ENCODE data around the gene CTNNA2.

The CTNNA2 gene

DNA sequence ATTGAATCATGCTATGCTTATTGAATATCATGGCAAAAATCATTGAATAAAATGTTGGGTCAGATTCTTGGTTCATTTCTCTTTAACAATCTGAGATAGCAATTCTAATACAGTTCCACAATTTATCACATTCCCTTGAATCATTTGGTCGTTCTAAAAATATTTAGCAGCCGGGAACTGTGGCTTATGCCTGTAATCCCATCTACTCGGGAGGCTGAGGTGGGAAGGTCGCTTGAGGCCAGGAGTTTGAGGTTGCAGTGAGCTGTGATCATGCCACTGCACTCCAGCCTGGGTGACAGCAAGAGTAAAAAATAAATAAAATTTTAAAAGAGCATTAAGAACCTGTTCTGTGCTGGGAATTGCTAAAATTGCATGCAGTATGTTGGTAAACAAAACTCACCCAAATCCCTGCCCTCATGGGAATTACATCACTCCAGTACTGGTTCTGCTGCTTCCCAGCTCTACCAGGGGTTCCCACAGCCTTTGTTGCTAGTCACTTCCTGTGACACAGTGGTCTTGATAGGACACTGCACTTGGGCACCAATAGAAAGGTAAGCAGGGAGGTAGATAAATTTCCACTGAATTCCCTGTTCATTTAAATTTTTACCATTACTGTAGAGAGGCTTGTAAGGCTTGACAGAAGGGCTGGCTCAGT is 200.4 kb downstream of the CTNNA2 start:
- DNase-seq (ENCODE audit: low spot score): no peak

DNA sequence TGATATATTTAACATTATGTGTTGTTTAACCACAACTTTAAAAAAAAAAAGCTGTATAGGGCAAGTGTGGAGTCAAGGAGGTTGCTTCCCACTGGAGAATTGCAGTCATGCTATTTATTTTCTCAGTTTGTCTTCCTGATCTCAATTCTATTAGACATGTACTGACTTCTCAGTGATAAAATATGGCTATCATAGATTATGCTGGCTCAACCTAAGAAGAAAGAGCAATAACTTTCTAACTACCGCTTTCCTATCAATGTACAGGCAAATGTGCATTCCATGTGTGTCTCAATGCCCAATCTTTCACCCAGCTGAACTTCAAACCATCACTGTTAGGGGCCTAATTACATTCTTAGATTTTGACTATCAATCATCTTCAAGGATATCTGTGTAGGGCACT is 201.4 kb downstream of the CTNNA2 start:
- no peak for DNase-seq (ENCODE audit: low spot score)

DNA sequence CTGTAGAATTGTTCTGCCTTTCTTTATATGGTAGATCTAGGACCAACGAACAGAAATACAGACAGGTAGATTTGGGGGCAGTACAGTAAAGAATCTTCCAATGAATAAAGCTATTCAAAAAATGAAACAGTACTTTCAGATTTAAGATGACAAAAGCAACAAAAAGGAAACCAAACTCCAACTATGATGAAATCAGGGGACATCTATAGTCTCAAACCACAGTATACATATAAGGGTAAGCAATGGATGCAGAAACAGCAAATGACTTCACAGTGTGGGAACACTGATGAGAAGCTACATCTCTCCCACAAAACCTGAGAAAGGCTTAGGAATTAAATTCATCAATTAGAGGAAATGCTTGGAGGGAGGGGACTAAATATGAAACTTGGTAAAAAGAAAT is 202.5 kb downstream of the CTNNA2 start:
- no peak for DNase-seq (ENCODE audit: low spot score)

DNA sequence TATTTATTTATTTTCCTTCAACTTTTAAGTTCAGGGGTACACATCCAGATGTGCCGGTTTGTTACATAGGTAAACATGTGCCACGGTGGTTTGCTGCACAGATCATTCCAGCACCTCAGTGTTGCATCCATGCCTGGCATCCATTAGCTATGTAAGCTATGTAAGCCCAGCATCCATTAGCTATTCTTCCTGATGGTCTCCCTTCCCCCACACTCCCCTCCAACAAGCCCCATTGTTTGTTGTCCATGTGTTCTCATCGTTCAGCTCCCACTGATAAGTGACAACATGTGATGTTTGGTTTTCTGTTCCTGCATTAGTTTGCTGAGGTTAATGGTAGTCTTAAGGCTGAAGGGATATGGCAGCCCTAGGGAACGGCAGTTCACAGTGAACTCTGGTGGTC is 203.4 kb downstream of the CTNNA2 start:
- DNase-seq (ENCODE audit: low spot score): no peak

DNA sequence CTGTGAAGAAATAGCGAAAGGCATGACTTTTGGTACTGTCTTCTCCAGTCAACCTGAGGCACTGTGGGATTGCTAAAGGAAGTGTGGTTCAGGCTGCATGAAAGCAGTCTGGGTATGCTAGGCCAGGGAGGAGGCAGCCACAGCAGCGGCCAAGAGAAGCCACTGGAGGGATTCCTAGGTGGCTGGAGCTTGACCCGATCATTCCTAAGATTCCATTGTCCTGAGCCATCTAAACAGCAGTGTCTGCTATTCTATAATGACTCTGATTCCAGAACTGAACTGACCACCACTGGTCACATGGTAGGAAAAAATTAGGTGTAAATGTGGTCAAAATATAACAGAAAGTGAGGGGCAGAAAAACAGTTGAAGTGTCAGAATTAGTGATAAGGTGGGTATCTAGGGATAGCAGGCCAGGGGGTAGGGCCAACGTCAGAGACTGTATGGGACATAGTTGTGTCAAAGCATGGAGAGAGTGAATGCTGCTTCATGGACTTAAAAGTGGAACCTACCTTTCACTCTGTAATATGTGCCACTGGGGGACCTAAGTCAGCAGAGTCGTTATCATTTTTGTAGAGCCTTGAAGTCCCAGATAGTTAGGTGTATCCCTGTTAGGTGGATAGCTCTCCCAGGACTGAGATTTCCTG is 204.6 kb downstream of the CTNNA2 start:
- DNase-seq (ENCODE audit: low spot score): no peak

DNA sequence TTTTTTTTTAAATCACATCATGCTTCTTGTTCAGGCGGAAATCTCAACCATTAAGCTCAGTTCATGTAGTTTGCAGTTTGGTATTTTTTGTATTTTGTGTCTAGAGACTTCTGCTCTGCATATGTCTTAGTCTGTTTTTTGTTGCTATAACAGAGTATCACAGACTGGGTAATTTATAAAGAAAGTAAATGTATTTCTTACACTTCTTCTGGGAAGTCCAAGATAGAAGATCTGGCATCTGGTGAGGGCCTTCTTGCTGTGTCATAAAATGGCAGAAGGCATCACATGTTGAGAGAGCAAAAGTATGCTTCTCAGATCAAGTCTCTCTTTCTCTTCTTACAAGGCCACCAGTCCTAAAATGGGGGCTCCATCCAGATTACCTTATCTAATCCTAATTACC is 208.2 kb downstream of the CTNNA2 start:
- no peak for DNase-seq (ENCODE audit: low spot score)

DNA sequence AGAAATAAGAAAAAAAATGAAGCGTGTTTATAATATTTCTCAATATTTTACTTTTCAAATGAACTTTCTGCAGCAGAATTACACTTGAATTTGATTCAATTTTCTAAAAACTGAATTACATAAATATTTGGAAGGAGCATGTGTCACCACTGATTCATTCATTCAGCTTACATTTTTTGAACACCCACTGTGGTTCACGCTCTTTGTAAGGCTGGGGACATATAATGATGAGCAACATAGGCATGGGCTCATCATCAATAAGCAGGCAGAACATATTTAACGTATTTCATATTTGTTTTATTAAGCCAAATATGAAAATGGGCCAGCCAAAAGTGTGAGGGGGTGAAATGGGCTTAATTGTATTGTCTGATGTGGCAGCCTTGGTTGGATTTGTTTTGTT is 209.1 kb downstream of the CTNNA2 start:
- no peak for DNase-seq (ENCODE audit: low spot score)

DNA sequence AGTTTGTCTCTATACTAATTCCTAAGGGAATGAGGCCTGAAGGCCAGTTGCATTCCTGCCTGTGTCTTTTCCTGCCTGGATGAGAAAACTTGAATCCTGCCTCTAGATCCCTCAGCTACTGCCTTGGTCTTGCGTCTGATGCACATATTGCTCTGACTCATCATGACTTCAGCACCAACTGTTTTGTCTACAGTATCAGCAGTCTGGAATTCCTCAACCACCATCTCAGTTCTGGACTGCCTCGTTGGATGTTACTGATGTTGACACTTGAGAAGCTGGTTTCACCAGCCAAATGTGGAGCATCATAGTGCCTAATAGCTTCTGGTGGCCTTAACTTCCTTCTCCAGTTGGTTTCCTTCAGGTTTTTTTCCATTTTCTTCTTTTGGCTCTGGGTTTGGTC is 211.0 kb downstream of the CTNNA2 start:
- no peak for DNase-seq (ENCODE audit: low spot score)

DNA sequence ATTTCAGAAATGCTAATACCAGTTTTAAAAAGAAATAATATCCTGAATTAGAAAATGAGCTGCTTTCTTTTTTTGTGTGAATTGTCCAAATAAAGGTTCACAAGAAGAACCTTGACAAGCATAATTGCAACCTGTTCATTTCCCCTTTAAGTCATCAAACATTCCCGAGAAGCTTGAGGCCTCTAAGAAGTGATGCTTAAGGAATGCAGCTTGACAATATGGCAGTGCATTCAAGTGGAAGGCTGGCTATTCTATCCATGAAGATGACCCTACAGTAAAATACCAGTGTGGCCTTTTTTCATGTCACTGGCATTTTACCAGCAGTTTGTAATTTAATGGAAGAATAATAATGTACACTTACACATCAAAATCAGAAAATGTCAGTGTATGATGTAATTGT is 216.7 kb downstream of the CTNNA2 start:
- DNase-seq (ENCODE audit: low spot score): no peak

DNA sequence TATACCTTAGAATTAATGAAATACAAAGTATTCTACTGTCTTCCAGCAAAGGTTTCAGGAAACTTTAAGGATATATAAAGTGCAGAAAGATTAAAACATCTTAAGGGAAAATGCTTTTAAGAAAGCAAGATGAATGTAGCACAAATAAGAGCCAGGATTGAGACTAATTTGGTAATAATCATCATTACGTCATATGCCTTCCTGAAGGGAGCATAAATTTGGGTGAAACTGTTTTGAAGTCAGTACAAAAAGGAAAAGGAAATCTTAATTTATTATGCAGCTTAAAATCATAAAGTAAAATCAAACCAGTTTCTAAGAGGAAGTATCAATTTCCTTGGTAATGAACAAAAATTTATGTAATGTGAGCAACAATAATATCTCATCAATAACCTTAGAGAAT is 221.7 kb downstream of the CTNNA2 start:
- no peak for DNase-seq (ENCODE audit: low spot score)

DNA sequence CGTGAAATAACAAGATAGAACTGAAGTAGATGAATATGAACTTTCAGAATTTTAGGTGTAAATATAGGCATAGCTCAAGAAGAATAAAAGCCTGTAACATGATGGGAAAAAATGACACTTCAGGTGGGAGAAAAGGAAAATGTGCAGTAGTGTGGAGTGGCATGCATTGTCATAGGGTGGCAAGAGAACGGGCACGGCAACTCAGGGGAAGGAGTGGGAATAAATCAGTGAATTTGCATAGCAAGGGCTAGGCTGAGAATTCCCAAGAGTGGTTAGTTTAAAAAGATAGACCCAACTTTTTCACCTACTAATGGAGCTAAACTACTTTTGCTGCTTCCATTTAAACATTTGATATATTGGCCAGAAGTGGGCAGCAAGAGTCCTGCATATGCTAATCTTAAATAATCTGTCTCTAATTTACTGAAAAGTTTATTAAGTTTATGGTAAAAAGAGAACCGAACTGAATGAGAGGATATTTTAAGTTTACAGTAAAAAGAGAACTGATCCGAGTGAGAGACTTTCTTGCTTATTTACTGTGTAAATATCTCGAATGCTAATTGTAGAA is 228.1 kb downstream of the CTNNA2 start:
- no peak for DNase-seq (ENCODE audit: low spot score)

DNA sequence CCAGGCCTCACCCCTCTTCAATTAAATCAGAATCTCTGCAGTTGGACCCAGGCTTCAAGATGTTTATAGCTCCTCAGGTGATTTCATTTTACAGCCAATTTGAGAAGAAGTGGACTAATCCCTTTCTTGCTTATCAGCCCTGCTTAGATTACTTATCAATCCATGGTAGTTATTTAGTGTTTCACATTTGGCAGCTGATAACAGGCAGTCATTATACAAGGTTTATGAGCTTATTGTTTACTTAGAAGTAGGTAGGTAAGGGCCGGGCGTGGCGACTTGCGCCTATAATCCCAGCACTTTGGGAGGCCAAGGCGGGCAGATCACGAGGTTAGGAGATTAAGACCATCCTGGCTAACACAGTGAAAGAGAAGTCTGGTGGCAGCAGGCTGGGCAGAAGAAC is 237.5 kb downstream of the CTNNA2 start:
- DNase-seq (ENCODE audit: low spot score): no peak

DNA sequence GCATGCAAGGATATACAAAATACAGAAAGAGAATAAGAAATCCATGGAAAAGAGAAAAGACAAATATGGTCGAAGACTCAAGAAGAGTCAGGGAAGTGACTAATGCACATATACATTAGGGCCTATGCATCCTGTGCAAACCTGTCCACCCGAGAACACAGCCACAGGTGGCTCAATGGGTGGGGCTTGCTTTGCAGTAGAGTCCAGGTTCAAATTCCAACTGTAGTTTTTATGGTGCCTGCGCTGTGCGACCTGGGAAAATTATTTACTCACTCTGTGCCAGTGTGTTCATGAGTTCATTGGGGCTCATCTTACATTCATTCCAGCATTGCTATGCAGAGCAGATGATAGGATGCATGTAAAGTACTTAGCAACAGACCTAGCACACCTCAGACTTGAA is 244.7 kb downstream of the CTNNA2 start:
- DNase-seq (ENCODE audit: low spot score): no peak

DNA sequence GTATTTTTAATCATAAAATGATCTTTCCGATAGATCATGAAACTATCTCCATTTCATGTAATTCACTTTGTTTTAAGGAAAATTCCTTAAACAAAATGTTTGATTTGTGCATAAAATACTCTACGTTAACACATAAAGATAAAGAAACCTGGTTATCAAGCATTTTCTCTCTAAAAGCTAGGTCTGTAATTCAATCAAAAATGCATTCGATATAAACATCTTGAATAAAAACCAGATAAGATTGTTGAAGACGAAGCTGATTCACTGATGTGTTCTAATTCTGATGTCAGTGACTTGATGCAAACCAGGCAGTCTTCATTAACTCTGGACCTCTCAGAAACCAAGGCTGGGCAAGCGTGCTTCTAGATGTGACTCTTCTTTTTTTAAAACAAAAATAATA is 245.2 kb downstream of the CTNNA2 start:
- DNase-seq (ENCODE audit: low spot score): no peak

DNA sequence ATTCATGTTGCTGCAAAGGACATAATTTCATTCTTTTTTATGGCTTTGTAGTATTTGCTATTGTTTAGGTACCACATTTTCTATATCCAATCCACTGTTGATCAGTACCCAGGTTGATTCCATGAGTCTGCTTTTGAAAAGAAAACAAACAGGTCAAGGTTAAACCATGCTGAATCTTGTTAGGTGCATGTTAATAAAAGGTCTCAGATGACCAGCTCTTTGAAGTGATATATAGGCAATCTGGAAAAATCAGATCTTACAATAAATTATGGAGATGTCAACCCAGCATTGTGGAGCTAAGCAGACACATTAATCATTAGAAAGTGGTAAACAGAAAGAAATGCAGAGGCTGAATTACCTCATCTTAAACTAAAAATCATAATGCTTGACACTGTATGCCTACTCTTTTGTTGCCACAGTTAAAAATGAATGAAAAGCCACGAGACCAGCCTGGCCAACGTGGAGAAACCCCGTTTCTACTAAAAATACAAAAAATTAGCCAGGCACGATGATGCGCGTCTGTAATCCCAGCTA is 246.0 kb downstream of the CTNNA2 start:
- DNase-seq (ENCODE audit: low spot score): no peak

DNA sequence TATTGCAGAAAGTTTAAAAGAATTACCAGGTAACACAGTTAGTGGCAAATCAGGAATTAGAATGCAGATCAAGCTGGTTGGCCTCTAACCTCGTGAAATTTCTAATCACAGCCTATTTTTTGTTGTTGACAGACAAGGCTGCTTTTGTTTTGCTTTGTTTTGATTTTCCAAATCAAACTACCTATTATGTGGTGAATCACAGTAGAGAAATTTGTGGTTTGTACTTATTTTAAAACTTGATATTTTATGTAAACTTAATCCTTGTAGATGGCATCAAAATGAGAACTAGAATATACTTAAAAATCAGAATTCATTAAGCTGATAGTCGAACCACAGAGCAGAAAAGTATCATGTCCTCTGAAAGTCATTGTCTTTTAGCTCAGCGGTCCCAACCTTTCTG is 258.1 kb downstream of the CTNNA2 start:
- DNase-seq (ENCODE audit: low spot score): no peak

DNA sequence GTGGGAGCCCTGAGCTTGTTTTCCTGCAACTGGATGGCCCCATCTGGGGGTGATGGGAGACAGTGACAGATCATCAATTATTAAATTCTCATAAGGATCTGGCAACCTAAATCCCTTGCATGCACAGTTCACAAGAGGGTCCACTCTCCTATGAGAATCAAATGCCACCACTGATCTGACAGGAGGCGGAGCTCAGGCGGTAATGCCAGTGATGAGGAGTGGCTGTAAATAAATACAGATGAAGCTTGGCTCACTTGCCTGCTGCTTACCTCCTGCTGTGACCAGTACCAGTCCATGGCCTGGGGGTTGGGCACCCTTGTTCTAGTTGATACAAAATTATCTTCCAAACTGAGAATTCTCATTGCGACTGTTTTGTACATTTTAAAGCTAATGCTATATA is 258.6 kb downstream of the CTNNA2 start:
- no peak for DNase-seq (ENCODE audit: low spot score)

DNA sequence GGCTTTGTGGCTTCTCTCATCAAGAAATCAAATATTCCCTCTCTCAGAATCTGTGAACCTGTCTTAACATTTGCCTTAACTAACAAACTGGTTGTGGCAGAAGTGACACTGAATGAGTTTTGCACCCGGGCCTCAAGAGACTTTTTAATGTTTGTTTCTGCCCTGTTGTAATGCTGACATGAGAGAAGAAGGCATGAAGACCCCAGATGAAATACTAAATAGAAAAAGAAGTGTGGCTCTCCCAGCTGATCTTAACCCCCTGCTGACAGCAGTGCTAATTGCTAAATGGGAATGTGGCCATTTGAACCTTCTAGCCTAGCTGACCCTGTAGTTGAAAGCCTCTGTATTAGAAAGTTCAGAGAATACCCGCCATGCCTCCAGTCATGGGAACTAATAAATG is 261.2 kb downstream of the CTNNA2 start:
- no peak for DNase-seq (ENCODE audit: low spot score)

DNA sequence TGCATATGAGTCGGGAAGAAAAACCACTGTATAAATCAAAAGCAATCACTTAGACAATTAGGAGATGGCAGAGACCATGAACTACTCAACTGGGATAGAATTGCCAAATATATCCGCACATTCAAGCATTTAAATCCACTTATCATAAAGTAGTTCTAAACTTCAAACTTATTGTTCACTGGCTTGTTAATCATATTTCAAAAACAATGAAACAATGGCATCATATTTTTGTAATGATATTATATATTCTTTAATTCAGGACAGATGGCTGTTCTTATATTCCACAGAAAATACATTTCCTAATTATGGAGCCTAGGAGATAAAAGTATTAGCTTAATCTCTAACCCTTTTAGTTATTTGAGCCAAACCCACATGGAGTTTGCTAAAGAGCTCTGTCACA is 263.6 kb downstream of the CTNNA2 start:
- DNase-seq (ENCODE audit: low spot score): no peak

DNA sequence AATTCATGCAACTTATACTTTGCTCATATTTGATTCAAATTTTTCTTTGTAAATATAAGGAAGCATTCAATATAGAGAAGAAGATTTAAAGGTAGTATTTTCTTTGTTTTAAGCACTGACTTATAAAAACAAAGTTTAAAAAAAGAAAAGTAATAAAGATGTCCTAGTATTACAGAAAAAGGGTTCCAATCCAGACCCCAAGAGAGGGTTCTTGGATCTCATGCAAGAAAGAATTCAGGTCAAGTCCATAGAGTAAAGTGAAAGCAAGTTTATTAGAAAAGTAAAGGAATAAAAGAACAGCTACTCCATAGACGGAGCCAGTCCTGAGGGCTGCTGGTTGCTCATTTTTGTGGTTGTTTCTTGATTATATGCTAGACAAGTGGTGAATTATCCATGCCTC is 267.9 kb downstream of the CTNNA2 start:
- no peak for DNase-seq (ENCODE audit: low spot score)

DNA sequence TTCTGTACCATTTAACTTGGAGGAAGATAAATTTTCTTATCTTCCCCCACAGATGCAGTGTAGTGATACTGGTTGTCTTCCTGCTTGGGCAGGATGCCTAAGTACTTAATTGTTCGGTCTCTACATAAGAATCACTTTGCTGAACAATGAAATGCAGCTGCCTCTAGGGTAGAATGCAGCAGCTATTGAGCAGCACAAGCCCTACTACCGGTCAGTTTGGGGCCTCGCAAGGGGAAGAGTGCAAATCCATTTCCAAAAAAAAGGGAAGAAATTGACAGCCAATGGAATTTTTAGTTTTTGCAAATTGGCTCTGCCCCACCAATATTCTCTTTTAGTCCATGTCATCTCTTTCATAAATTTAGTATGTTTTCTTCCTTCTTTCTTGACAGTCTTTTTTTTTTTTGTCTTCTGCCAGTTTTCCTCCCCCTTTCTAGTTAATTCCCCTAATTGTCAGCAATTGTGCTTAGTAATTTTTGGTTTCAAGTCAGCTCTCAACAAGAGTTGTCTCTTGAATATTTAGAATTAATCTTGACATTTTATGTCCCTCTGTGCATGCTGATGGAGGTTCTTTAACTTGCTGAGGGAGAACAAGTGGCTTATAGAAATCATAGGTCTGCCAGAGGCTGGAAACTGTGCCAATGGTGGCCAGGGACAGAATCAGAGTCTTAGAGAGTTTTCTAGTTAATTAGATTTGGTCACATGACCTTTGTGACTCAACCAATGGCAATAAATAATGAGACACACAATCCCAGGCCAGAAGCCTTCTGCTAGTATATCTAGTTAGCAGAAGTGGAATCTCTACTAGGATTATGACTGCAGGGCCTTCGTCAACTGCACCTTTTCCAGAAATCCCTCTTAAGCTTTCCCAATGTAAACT is 270.0 kb downstream of the CTNNA2 start:
- no peak for DNase-seq (ENCODE audit: low spot score)

DNA sequence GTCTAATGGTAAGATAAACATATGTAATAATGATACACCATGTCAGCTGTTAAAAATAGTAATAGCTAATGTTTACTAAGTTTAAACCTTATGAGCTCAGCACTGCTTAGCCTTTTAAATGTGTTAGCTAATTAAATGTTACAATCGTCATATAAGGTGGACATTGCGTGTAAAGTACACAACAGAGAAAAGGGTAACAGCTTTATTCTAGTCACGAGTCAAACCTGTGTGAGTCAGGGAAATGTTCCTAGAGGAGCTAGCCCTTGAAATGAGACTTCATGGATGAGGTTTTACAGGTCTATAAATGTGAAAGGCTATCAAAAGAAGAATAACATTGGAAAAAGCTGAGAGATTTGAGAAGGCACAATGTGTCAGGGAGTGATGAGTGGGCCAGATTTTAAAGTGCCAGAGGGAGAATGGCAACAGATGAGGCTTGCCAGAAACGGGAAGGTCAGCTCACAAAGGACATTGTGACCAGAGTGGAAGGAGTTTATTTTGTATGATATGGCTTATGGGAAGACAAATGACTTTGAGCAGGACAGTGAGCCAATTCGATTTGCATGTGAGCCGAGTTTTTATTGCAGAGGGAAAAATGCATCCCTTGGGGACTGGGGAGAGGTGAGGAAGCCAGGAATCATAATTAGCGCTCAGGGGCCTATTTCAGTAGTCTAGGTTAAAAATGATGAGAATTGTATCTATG is 276.3 kb downstream of the CTNNA2 start:
- DNase-seq (ENCODE audit: low spot score): no peak
